ENCODE measurements around the gene TEX11.

Gene TEX11

GRCh38 chrX:70826715-70827114 is 81.8 kb downstream of the TEX11 start:
- Histone ChIP-seq H3K4me3 (ENCODE audit: insufficient read depth, low read length, poor library complexity, severe bottlenecking) (no peak overlapping the region), H3K9me2 (replicated peaks; ENCODE audit: insufficient read depth, low read length) (no peaks in the 10 kb centered on the region), H3K27ac (ENCODE audit: low read depth, low read length) (no peak overlapping the region), H3K36me3 (ENCODE audit: low read length) (no peaks in the 10 kb centered on the region), H3K27me3 (ENCODE audit: low read length) (no peaks in the 10 kb centered on the region), H3K79me2 (ENCODE audit: insufficient read depth, low read length) (no peaks in the 10 kb centered on the region), H2AFZ (ENCODE audit: low read depth, low read length, severe bottlenecking) (no peak overlapping the region), H3K9ac (ENCODE audit: low read length) (no peak overlapping the region), H3F3A (ENCODE audit: insufficient read depth) (no peaks in the 10 kb centered on the region), H3K9me3 (ENCODE audit: insufficient read depth, low read length) (no peaks in the 10 kb centered on the region), H4K20me1 (ENCODE audit: low read depth, low read length) (no peaks in the 10 kb centered on the region), H3K4me2 (ENCODE audit: low read depth, low read length, poor library complexity, severe bottlenecking) (no peak overlapping the region)
- TF ChIP-seq CTCF (IDR thresholded peaks at IDR 0.05; ENCODE audit: insufficient read depth, low read length, poor library complexity, severe bottlenecking) (no peak), EZH2phosphoT487 (conservative IDR thresholded peaks at IDR 0.05; ENCODE audit: low read length) (no peak)

- no peak for TF ChIP-seq CTCF (IDR thresholded peaks at IDR 0.05; ENCODE audit: insufficient read depth, low read length, poor library complexity, severe bottlenecking)
- no peak for TF ChIP-seq EZH2phosphoT487 (conservative IDR thresholded peaks at IDR 0.05; ENCODE audit: low read length)
- Histone ChIP-seq H3K4me3 (ENCODE audit: insufficient read depth, low read length, poor library complexity, severe bottlenecking) (no peak overlapping the region), H3K9me3 (ENCODE audit: insufficient read depth, low read length) (no peaks in the 10 kb centered on the region), H3K4me2 (ENCODE audit: low read depth, low read length, poor library complexity, severe bottlenecking) (no peak overlapping the region), H3K36me3 (ENCODE audit: low read length) (no peaks in the 10 kb centered on the region), H3K9ac (ENCODE audit: low read length) (no peak overlapping the region), H2AFZ (ENCODE audit: low read depth, low read length, severe bottlenecking) (no peak overlapping the region), H3K27me3 (ENCODE audit: low read length) (no peaks in the 10 kb centered on the region), H3K27ac (ENCODE audit: low read depth, low read length) (no peak overlapping the region), H3F3A (ENCODE audit: insufficient read depth) (no peaks in the 10 kb centered on the region), H3K9me2 (replicated peaks; ENCODE audit: insufficient read depth, low read length) (no peaks in the 10 kb centered on the region), H4K20me1 (ENCODE audit: low read depth, low read length) (no peaks in the 10 kb centered on the region), H3K79me2 (ENCODE audit: insufficient read depth, low read length) (no peaks in the 10 kb centered on the region)
Observed at GRCh38 chrX:70825366-70825765, 83.1 kb downstream of the TEX11 start.

- Histone ChIP-seq H3K9ac (ENCODE audit: low read length) (no peak overlapping the region), H3K9me2 (replicated peaks; ENCODE audit: insufficient read depth, low read length) (no peaks in the 10 kb centered on the region), H3K4me3 (ENCODE audit: insufficient read depth, low read length, poor library complexity, severe bottlenecking) (no peak overlapping the region), H3K79me2 (ENCODE audit: insufficient read depth, low read length) (no peaks in the 10 kb centered on the region), H3K36me3 (ENCODE audit: low read length) (no peaks in the 10 kb centered on the region), H3K4me2 (ENCODE audit: low read depth, low read length, poor library complexity, severe bottlenecking) (no peak overlapping the region), H3K27ac (ENCODE audit: low read depth, low read length) (no peak overlapping the region), H4K20me1 (ENCODE audit: low read depth, low read length) (no peaks in the 10 kb centered on the region), H2AFZ (ENCODE audit: low read depth, low read length, severe bottlenecking) (no peak overlapping the region), H3K27me3 (ENCODE audit: low read length) (no peaks in the 10 kb centered on the region), H3F3A (ENCODE audit: insufficient read depth) (no peaks in the 10 kb centered on the region), H3K9me3 (ENCODE audit: insufficient read depth, low read length) (no peaks in the 10 kb centered on the region)
- no peak for TF ChIP-seq CTCF (IDR thresholded peaks at IDR 0.05; ENCODE audit: insufficient read depth, low read length, poor library complexity, severe bottlenecking)
- no peak for TF ChIP-seq EZH2phosphoT487 (conservative IDR thresholded peaks at IDR 0.05; ENCODE audit: low read length)
Observed at GRCh38 chrX:70808942-70809940, 99.3 kb downstream of the TEX11 start.
